CD14-positive monocyte (primary cell): ENCODE data around the gene CCDC88C. TPM values are rescaled to one million over a fixed set of nuclear protein-coding genes. Genes with fewer than 3 reads are reported as not detected.

ENCODE experiments used
- DNase-seq, 3 donors: peaks; one replicate each; pipeline ENCODE4 v3.0.0-alpha.2; 2011 to 2022
- H2AFZ ChIP-seq: 2 replicates; pipeline ENCODE4 v1.6.0; 2012; ENCODE audit warnings: mild to moderate bottlenecking, low read depth, low read length, inconsistent platforms; ENCODE audit not compliant: insufficient read depth, poor library complexity, severe bottlenecking
- H3K27ac ChIP-seq, 2 donors: 1 replicate in 1 of 2; 2 replicates in 1 of 2; pipeline ENCODE4 v1.5.1; 2012 to 2013; ENCODE audit warnings: low read length in 2 of 2, control low read depth in 1 of 2, inconsistent platforms in 1 of 2, low read depth in 1 of 2, mild to moderate bottlenecking in 1 of 2
- H3K27me3 ChIP-seq, 2 donors: one replicate each; pipeline versions ENCODE4 v1.6.0 to v1.6.1; 2011 to 2013; ENCODE audit warnings: low read length in 2 of 2; ENCODE audit not compliant: control insufficient read depth in 2 of 2, insufficient read depth in 2 of 2
- H3K36me3 ChIP-seq, 2 donors: replicated peaks in 1 of 2; 1 replicate in 1 of 2; 2 replicates in 1 of 2; pipeline versions ENCODE4 v1.5.1 to v1.6.1; 2012 to 2013; ENCODE audit warnings: low read length in 2 of 2, control low read depth in 1 of 2, inconsistent platforms in 1 of 2, mild to moderate bottlenecking in 1 of 2; ENCODE audit not compliant: insufficient read depth in 2 of 2, control insufficient read depth in 1 of 2
- H3K4me1 ChIP-seq, 2 donors: 1 replicate in 1 of 2; 2 replicates in 1 of 2; pipeline versions ENCODE4 v1.5.1 to v1.6.1; 2012 to 2013; ENCODE audit warnings: low read length in 2 of 2, control low read depth in 1 of 2, inconsistent platforms in 1 of 2, mild to moderate bottlenecking in 1 of 2, moderate library complexity in 1 of 2; ENCODE audit not compliant: insufficient read depth in 2 of 2, control insufficient read depth in 1 of 2
- H3K4me2 ChIP-seq: replicated peaks from 2 replicates; pipeline ENCODE3; 2012; ENCODE audit warnings: low read length, moderate library complexity, mild to moderate bottlenecking; ENCODE audit not compliant: poor library complexity, severe bottlenecking; ENCODE audit errors: extremely low read depth
- H3K4me3 ChIP-seq, 3 experiments: fragments of 200-600 bp in 1 of 3; sonication (generic) in 1 of 3; replicated peaks in 1 of 3; 1 replicate in 2 of 3; 2 replicates in 1 of 3; pipeline ENCODE4 v1.5.1; 2011 to 2013; ENCODE audit warnings: low read length in 3 of 3, mild to moderate bottlenecking in 3 of 3, control low read depth in 2 of 3, low read depth in 2 of 3, inconsistent platforms in 1 of 3, moderate library complexity in 1 of 3
- H3K79me2 ChIP-seq: 2 replicates; pipeline ENCODE4 v1.6.0; 2012; ENCODE audit warnings: mild to moderate bottlenecking, control low read depth, inconsistent platforms, low read length, moderate library complexity; ENCODE audit not compliant: insufficient read depth
- H3K9ac ChIP-seq: 2 replicates; pipeline ENCODE4 v1.6.0; 2017; ENCODE audit warnings: low read length, mild to moderate bottlenecking; ENCODE audit not compliant: insufficient read depth, poor library complexity, severe bottlenecking
- H3K9me3 ChIP-seq, 2 donors: replicated peaks in 1 of 2; 1 replicate in 1 of 2; 2 replicates in 1 of 2; pipeline versions ENCODE4 v1.5.1 to v1.6.1; 2012 to 2013; ENCODE audit warnings: low read length in 2 of 2, control low read depth in 1 of 2; ENCODE audit not compliant: control insufficient read depth in 1 of 2, insufficient read depth in 1 of 2
- H4K20me1 ChIP-seq: 2 replicates; pipeline ENCODE4 v1.6.0; 2012; ENCODE audit warnings: mild to moderate bottlenecking, low read length, control low read depth, moderate library complexity; ENCODE audit not compliant: insufficient read depth
- H3K27ac Mint-ChIP-seq, 7 donors: one replicate each; pipeline ENCODE4 v1.8.0; 2020; ENCODE audit warnings: mild to moderate bottlenecking in 7 of 7, mixed read lengths in 7 of 7, moderate library complexity in 6 of 7, inconsistent platforms in 2 of 7
- H3K27me3 Mint-ChIP-seq, 3 donors: one replicate each; pipeline ENCODE4 v1.8.0; 2021 to 2022; ENCODE audit warnings: low read depth in 3 of 3, mild to moderate bottlenecking in 3 of 3, mixed read lengths in 3 of 3, moderate library complexity in 3 of 3, inconsistent platforms in 1 of 3
- H3K36me3 Mint-ChIP-seq, 2 donors: one replicate each; pipeline ENCODE4 v1.8.0; 2020; ENCODE audit warnings: mixed read lengths in 2 of 2, inconsistent platforms in 1 of 2, mild to moderate bottlenecking in 1 of 2
- H3K4me1 Mint-ChIP-seq: one replicate; pipeline ENCODE4 v1.8.0; 2020; ENCODE audit warnings: mild to moderate bottlenecking, mixed read lengths
- H3K4me3 Mint-ChIP-seq, 2 donors: one replicate each; pipeline ENCODE4 v1.8.0; 2020; ENCODE audit warnings: mild to moderate bottlenecking in 2 of 2, mixed read lengths in 2 of 2, moderate library complexity in 1 of 2
- H3K9me3 Mint-ChIP-seq, 7 donors: one replicate each; pipeline ENCODE4 v1.8.0; 2020 to 2022; ENCODE audit warnings: mixed read lengths in 7 of 7, mild to moderate bottlenecking in 6 of 7, moderate library complexity in 6 of 7, inconsistent platforms in 2 of 7
- CTCF ChIP-seq: fragments of 200-600 bp; IDR thresholded peaks from one replicate; pipeline ENCODE4 v1.8.0; 2022; ENCODE audit warnings: antibody characterized with exemption, mild to moderate bottlenecking
- WGBS: methylation state at CpG from one replicate; pipeline ENCODE4 v1.1.5; 2013; ENCODE audit warnings: missing lambda C conversion rate; ENCODE audit not compliant: insufficient coverage; 5-methylcytosine and 5-hydroxymethylcytosine counted together
- intact Hi-C, 2 donors: fragments of 100-400 bp; cut with micrococcal nuclease; formaldehyde crosslinking; loops; one replicate each; pipeline versions ENCODE4 v1.15.0 to v1.15.1; 2023
- polyA minus RNA-seq: library from RNA; depleted of rRNA, polyadenylated mRNA; stranded (reverse); fragments of >200 nt; gene quantifications from 2 replicates; pipeline ENCODE4 v1.2.3, GENCODE V29; 2012
- polyA plus RNA-seq, 3 donors: library from polyadenylated mRNA; depleted of rRNA in 1 of 3; unstranded in 2 of 3; stranded (reverse) in 1 of 3; fragments of 300-500 nt in 2 of 3; fragments of >200 nt in 1 of 3; fragmentation: Illumina TruSeq in 2 of 3; gene quantifications; 1 replicate in 2 of 3; 2 replicates in 1 of 3; pipeline ENCODE4 v1.2.3, GENCODE V29; 2012 to 2021
- total RNA-seq, 12 experiments: library from RNA in 1 of 12; stranded (reverse) in 1 of 12; fragments of 120-200 nt in 1 of 12; gene quantifications; one replicate each; pipeline ENCODE4 v1.2.4 and lab custom pipeline; 2013 to 2026; ENCODE audit warnings: mixed read lengths in 6 of 12, inconsistent platforms in 1 of 12

CCDC88C gene
- 74.1 TPM for total RNA-seq (2013)
- polyA plus RNA-seq (10 to 100 TPM; 11.6 to 69.7 (median 12.3) TPM), polyA minus RNA-seq (90.6 and 111 TPM in 2 replicates), total RNA-seq (lab: John Stamatoyannopoulos, UW) (15.8 to 166 (median 118) reads per million in 11 experiments)

- peaks cover 28 to 30% of the 10 kb centered on the region in 2 donors for H3K36me3 Mint-ChIP-seq
- peaks cover 0 to 3% (median 0%) of the 10 kb centered on the region in 3 donors for H3K27me3 Mint-ChIP-seq
- Histone ChIP-seq H3K79me2 (peaks cover 58% of the 10 kb centered on the region), H3K27ac (peak within 1 kb of the TSS; percentile 44 to 90), H3K27me3 (no peaks in the 10 kb centered on the region), H3K9me3 (no peaks in the 10 kb centered on the region), H4K20me1 (peaks cover 46% of the 10 kb centered on the region), H3K9ac (peak within 1 kb of the TSS; percentile 81), H3K36me3 (peaks cover 8 to 21% of the 10 kb centered on the region in 2 donors), H2AFZ (peak within 1 kb of the TSS; percentile 87), H3K4me2 (peak within 1 kb of the TSS; percentile 98), H3K4me1 (peaks cover 64 to 75% of the 10 kb centered on the region in 2 donors), H3K4me3 (peak within 1 kb of the TSS; percentile 64 to 99 (median 72))
- no peak for TF ChIP-seq CTCF
- intact Hi-C loops = loop anchor here (1.0 to 10.0 kb wide), 3 partner anchors 53 to 173 kb away; partner anchors contain the start of gene GPR68 (in 1 of the 2)
- under 1% methylated on average over 97 of the region's 103 CpGs for WGBS
- H3K4me3 Mint-ChIP-seq = peak within 1 kb of the TSS; percentile 98 to 99
- peaks cover 71% of the 10 kb centered on the region for H3K4me1 Mint-ChIP-seq
- DNase-seq = peak; percentile 47 to 66 (median 61)
- peaks cover 0 to 2% (median 0%) of the 10 kb centered on the region in 7 donors for H3K9me3 Mint-ChIP-seq
- H3K27ac Mint-ChIP-seq = peak within 1 kb of the TSS; percentile 83 to 96 (median 90)
These were observed at the start of gene CCDC88C for GRCh38 chr14:91417120-91417982. Gene CCDC88C (minus strand): TSS chr14:91417820. CDS start chr14:91417690, 130 bp downstream.

- H3K4me3 ChIP-seq = no peak overlapping the region
- no peak for DNase-seq
These were observed 48.6 kb upstream of the CCDC88C start for GRCh38 chr14:91466192-91466591.

More at GRCh38 chr14:91466192-91466591, 48.6 kb upstream of the CCDC88C start:
- Histone ChIP-seq H3K27ac (no peak overlapping the region), H3K79me2 (peaks cover 31% of the 10 kb centered on the region), H3K27me3 (no peaks in the 10 kb centered on the region), H3K4me1 (no peaks in the 10 kb centered on the region), H3K36me3 (peaks cover 89 to 100% of the 10 kb centered on the region in 2 donors), H4K20me1 (peaks cover 90% of the 10 kb centered on the region), H3K4me2 (no peak overlapping the region), H3K9me3 (no peaks in the 10 kb centered on the region), H2AFZ (no peak overlapping the region), H3K9ac (no peak overlapping the region)
- intact Hi-C loops = no loop called here
- H3K36me3 Mint-ChIP-seq = peaks cover 82 to 95% of the 10 kb centered on the region in 2 donors
- no peaks in the 10 kb centered on the region for H3K9me3 Mint-ChIP-seq
- 100% methylated on average over 1 of the region's 4 CpGs for WGBS
- no peak for TF ChIP-seq CTCF
- no peak overlapping the region for H3K4me3 Mint-ChIP-seq
- H3K27ac Mint-ChIP-seq = peak overlapping the region in 1 of 7 donors; percentile 1
- H3K4me1 Mint-ChIP-seq = no peaks in the 10 kb centered on the region
- no peaks in the 10 kb centered on the region for H3K27me3 Mint-ChIP-seq
